Osteocyte (in vitro differentiated cells): ENCODE results near the gene ORC4. TPM values are rescaled to one million over a fixed set of nuclear protein-coding genes. Genes with fewer than 3 reads are reported as not detected.

Experiments used
- DNase-seq: peaks from one replicate; pipeline ENCODE4 v3.0.0; 2021; ENCODE audit warnings: mixed read lengths; ENCODE audit not compliant: unreplicated experiment; ENCODE audit errors: extremely low spot score
- H3K27ac Mint-ChIP-seq: one replicate; pipeline ENCODE4 v1.8.0; 2021; ENCODE audit warnings: mild to moderate bottlenecking, mixed read lengths; ENCODE audit not compliant: unreplicated experiment
- H3K27me3 Mint-ChIP-seq: one replicate; pipeline ENCODE4 v1.8.0; 2021; ENCODE audit warnings: mixed read lengths; ENCODE audit not compliant: unreplicated experiment
- H3K36me3 Mint-ChIP-seq: one replicate; pipeline ENCODE4 v1.8.0; 2021; ENCODE audit warnings: mixed read lengths; ENCODE audit not compliant: unreplicated experiment
- H3K4me1 Mint-ChIP-seq: one replicate; pipeline ENCODE4 v1.8.0; 2021; ENCODE audit warnings: mixed read lengths; ENCODE audit not compliant: unreplicated experiment
- H3K4me3 Mint-ChIP-seq: one replicate; pipeline ENCODE4 v1.8.0; 2021; ENCODE audit warnings: mild to moderate bottlenecking, moderate library complexity, mixed read lengths; ENCODE audit not compliant: unreplicated experiment
- H3K9me3 Mint-ChIP-seq: one replicate; pipeline ENCODE4 v1.8.0; 2021; ENCODE audit warnings: mixed read lengths; ENCODE audit not compliant: unreplicated experiment
- total RNA-seq: library from RNA; stranded (reverse); gene quantifications from 2 replicates; pipeline ENCODE4 v1.2.1, GENCODE V29; 2021
- TF ChIP-seq, protein P1 (sequence below): fragments of 200-600 bp; sonication (generic); IDR thresholded peaks from 2 replicates; pipeline ENCODE4 v1.5.0; 2021; ENCODE audit warnings: antibody characterized with exemption, mild to moderate bottlenecking, moderate library complexity

The ORC4 gene
- total RNA-seq, 1 donor from 2014 or later: 45.0 TPM

GRCh38 chr2:147916723-147917122 is 103.8 kb downstream of the ORC4 start:
- H3K27me3 Mint-ChIP-seq: no peaks in the 10 kb centered on the region
- no peak for DNase-seq
- H3K9me3 Mint-ChIP-seq: no peaks in the 10 kb centered on the region
- TF ChIP-seq, protein P1, sequence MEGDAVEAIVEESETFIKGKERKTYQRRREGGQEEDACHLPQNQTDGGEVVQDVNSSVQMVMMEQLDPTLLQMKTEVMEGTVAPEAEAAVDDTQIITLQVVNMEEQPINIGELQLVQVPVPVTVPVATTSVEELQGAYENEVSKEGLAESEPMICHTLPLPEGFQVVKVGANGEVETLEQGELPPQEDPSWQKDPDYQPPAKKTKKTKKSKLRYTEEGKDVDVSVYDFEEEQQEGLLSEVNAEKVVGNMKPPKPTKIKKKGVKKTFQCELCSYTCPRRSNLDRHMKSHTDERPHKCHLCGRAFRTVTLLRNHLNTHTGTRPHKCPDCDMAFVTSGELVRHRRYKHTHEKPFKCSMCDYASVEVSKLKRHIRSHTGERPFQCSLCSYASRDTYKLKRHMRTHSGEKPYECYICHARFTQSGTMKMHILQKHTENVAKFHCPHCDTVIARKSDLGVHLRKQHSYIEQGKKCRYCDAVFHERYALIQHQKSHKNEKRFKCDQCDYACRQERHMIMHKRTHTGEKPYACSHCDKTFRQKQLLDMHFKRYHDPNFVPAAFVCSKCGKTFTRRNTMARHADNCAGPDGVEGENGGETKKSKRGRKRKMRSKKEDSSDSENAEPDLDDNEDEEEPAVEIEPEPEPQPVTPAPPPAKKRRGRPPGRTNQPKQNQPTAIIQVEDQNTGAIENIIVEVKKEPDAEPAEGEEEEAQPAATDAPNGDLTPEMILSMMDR: no peak
- no peaks in the 10 kb centered on the region for H3K4me1 Mint-ChIP-seq
- H3K4me3 Mint-ChIP-seq: no peak overlapping the region
- H3K27ac Mint-ChIP-seq: no peak overlapping the region
- peaks cover 16% of the 10 kb centered on the region for H3K36me3 Mint-ChIP-seq

DNA sequence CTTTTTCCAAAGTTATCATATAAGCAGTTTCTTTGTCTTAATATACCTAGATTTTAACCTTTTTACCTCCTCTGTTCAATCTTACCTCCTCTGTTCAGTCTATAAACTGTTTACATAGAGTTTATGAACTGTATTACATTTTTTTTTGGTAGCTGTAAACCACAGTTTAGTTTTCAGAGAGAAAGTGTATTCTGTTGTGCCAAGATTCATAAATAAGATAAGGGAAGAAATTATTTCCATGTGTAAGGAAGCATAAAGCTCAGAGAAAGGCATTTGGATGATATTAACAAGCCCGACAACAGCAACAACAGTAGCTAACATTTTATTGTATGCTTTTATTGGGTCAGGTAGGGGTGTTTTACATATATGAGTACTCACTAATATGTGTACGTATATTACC is 104.5 kb downstream of the ORC4 start:
- no peak overlapping the region for H3K4me3 Mint-ChIP-seq
- TF ChIP-seq, protein P1: no peak

GRCh38 chr2:147913701-147914480 is 106.6 kb downstream of the ORC4 start:
- H3K4me3 Mint-ChIP-seq: no peak overlapping the region
- no peaks in the 10 kb centered on the region for H3K4me1 Mint-ChIP-seq
- no peak for DNase-seq
- H3K9me3 Mint-ChIP-seq: no peaks in the 10 kb centered on the region
- peaks cover 7% of the 10 kb centered on the region for H3K36me3 Mint-ChIP-seq
- TF ChIP-seq, protein P1: no peak
- no peak overlapping the region for H3K27ac Mint-ChIP-seq
- H3K27me3 Mint-ChIP-seq: no peaks in the 10 kb centered on the region

More for the DNA sequence above, 104.5 kb downstream of the ORC4 start:
- H3K27ac Mint-ChIP-seq: no peak overlapping the region
- H3K4me1 Mint-ChIP-seq: no peaks in the 10 kb centered on the region
- H3K36me3 Mint-ChIP-seq: peaks cover 14% of the 10 kb centered on the region
- no peaks in the 10 kb centered on the region for H3K9me3 Mint-ChIP-seq
- DNase-seq: no peak
- H3K27me3 Mint-ChIP-seq: no peaks in the 10 kb centered on the region

GRCh38 chr2:147910990-147911473 is 109.5 kb downstream of the ORC4 start:
- Mint-ChIP-seq H3K27me3 (no peaks in the 10 kb centered on the region), H3K36me3 (peaks cover 4% of the 10 kb centered on the region), H3K4me3 (no peak overlapping the region), H3K9me3 (no peaks in the 10 kb centered on the region), H3K27ac (no peak overlapping the region), H3K4me1 (no peaks in the 10 kb centered on the region)
- DNase-seq: no peak
- TF ChIP-seq, protein P1: peak; percentile 83

- no peaks in the 10 kb centered on the region for H3K36me3 Mint-ChIP-seq
- no peaks in the 10 kb centered on the region for H3K4me1 Mint-ChIP-seq
- H3K4me3 Mint-ChIP-seq: no peak overlapping the region
- TF ChIP-seq, protein P1: no peak
- no peak for DNase-seq
- no peak overlapping the region for H3K27ac Mint-ChIP-seq
- no peaks in the 10 kb centered on the region for H3K27me3 Mint-ChIP-seq
- no peaks in the 10 kb centered on the region for H3K9me3 Mint-ChIP-seq
These were observed 111.4 kb downstream of the ORC4 start for GRCh38 chr2:147909178-147909577.
